OCI-LY1 (cell line): ENCODE measurements around the gene CACNA2D3.

Source experiments
- H2AFZ ChIP-seq: fragments of 200-600 bp; sonication (generic), shearing (Covaris generic); 2 replicates; pipeline ENCODE4 v1.6.0; 2014; ENCODE audit warnings: antibody characterized with exemption, mild to moderate bottlenecking, low read length
- H3F3A ChIP-seq: fragments of 200-600 bp; sonication (generic), shearing (Covaris generic); 2 replicates; pipeline ENCODE4 v1.6.0; 2014; ENCODE audit warnings: mild to moderate bottlenecking, antibody characterized with exemption, low read length, moderate library complexity; ENCODE audit not compliant: insufficient read depth
- H3K27ac ChIP-seq: fragments of 200-600 bp; sonication (generic); 2 replicates; pipeline ENCODE4 v1.5.1; 2014; ENCODE audit warnings: low read length, mixed run types, mild to moderate bottlenecking, low read depth; ENCODE audit not compliant: poor library complexity, severe bottlenecking
- H3K27me3 ChIP-seq: fragments of 200-600 bp; sonication (generic); 2 replicates; pipeline ENCODE4 v1.6.0; 2014; ENCODE audit warnings: antibody characterized with exemption, mild to moderate bottlenecking, low read length, moderate library complexity; ENCODE audit not compliant: insufficient read depth
- H3K36me3 ChIP-seq: fragments of 200-600 bp; sonication (generic); 2 replicates; pipeline ENCODE4 v1.6.1; 2014; ENCODE audit warnings: mild to moderate bottlenecking, antibody characterized with exemption, low read length, moderate library complexity, mixed read lengths; ENCODE audit not compliant: insufficient read depth
- H3K4me1 ChIP-seq: fragments of 200-600 bp; sonication (generic); 2 replicates; pipeline ENCODE4 v1.5.1; 2014; ENCODE audit warnings: mild to moderate bottlenecking, low read length, moderate library complexity; ENCODE audit not compliant: insufficient read depth, severe bottlenecking
- H3K4me2 ChIP-seq: fragments of 200-600 bp; sonication (generic), shearing (Covaris generic); 2 replicates; pipeline ENCODE4 v1.6.1; 2014; ENCODE audit warnings: low read length
- H3K4me3 ChIP-seq: fragments of 200-600 bp; sonication (generic); 2 replicates; pipeline ENCODE4 v1.5.1; 2014; ENCODE audit warnings: low read length, low read depth, mild to moderate bottlenecking, mixed read lengths; ENCODE audit not compliant: poor library complexity, severe bottlenecking
- H3K79me2 ChIP-seq: fragments of 200-600 bp; shearing (Covaris generic); 2 replicates; pipeline ENCODE4 v1.6.1; 2016; ENCODE audit warnings: mixed run types, low read length, mixed read lengths; ENCODE audit not compliant: insufficient read depth
- H3K9ac ChIP-seq: fragments of 200-600 bp; sonication (generic), shearing (Covaris generic); 2 replicates; pipeline ENCODE4 v1.6.1; 2014; ENCODE audit warnings: mild to moderate bottlenecking, low read length, mixed read lengths
- H3K9me2 ChIP-seq: fragments of 200-600 bp; sonication (generic), shearing (Covaris generic); 2 replicates; pipeline ENCODE4 v1.6.1; 2014; ENCODE audit warnings: low read depth, mild to moderate bottlenecking, low read length, mixed read lengths
- H3K9me3 ChIP-seq: fragments of 200-600 bp; shearing (Covaris generic); 2 replicates; pipeline ENCODE4 v1.6.1; 2014; ENCODE audit warnings: low read length, mixed read lengths
- H4K20me1 ChIP-seq: fragments of 200-600 bp; sonication (generic), shearing (Covaris generic); 2 replicates; pipeline ENCODE4 v1.6.0; 2016; ENCODE audit warnings: mild to moderate bottlenecking, low read length; ENCODE audit not compliant: insufficient read depth
- EZH2 ChIP-seq: fragments of 200-600 bp; sonication (generic), shearing (Covaris generic); IDR thresholded peaks from 2 replicates; pipeline ENCODE4 v1.8.0; 2017; ENCODE audit warnings: borderline replicate concordance, mixed run types, mild to moderate bottlenecking, antibody characterized with exemption, low read length, moderate library complexity, mixed read lengths
- TF ChIP-seq, protein P1 (sequence below): fragments of 200-600 bp; sonication (generic), shearing (Covaris generic); IDR thresholded peaks from 2 replicates; pipeline ENCODE4 v1.5.1; 2017; ENCODE audit warnings: mild to moderate bottlenecking, antibody characterized with exemption, low read length, moderate library complexity, mixed read lengths

Gene CACNA2D3

GRCh38 chr3:54719914-54720313 lies 597.6 kb downstream of the CACNA2D3 start:
- Histone ChIP-seq H3K36me3 (no peaks in the 10 kb centered on the region), H3K9me2 (no peaks in the 10 kb centered on the region), H3F3A (no peaks in the 10 kb centered on the region), H3K4me2 (no peak overlapping the region), H3K4me1 (no peaks in the 10 kb centered on the region), H3K27me3 (no peaks in the 10 kb centered on the region), H3K79me2 (no peaks in the 10 kb centered on the region), H3K27ac (no peak overlapping the region), H3K9me3 (no peaks in the 10 kb centered on the region), H3K9ac (no peak overlapping the region), H4K20me1 (no peaks in the 10 kb centered on the region), H2AFZ (no peak overlapping the region), H3K4me3 (no peak overlapping the region)
- TF ChIP-seq EZH2 = no peak
- TF ChIP-seq, protein P1, sequence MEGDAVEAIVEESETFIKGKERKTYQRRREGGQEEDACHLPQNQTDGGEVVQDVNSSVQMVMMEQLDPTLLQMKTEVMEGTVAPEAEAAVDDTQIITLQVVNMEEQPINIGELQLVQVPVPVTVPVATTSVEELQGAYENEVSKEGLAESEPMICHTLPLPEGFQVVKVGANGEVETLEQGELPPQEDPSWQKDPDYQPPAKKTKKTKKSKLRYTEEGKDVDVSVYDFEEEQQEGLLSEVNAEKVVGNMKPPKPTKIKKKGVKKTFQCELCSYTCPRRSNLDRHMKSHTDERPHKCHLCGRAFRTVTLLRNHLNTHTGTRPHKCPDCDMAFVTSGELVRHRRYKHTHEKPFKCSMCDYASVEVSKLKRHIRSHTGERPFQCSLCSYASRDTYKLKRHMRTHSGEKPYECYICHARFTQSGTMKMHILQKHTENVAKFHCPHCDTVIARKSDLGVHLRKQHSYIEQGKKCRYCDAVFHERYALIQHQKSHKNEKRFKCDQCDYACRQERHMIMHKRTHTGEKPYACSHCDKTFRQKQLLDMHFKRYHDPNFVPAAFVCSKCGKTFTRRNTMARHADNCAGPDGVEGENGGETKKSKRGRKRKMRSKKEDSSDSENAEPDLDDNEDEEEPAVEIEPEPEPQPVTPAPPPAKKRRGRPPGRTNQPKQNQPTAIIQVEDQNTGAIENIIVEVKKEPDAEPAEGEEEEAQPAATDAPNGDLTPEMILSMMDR = no peak

DNA sequence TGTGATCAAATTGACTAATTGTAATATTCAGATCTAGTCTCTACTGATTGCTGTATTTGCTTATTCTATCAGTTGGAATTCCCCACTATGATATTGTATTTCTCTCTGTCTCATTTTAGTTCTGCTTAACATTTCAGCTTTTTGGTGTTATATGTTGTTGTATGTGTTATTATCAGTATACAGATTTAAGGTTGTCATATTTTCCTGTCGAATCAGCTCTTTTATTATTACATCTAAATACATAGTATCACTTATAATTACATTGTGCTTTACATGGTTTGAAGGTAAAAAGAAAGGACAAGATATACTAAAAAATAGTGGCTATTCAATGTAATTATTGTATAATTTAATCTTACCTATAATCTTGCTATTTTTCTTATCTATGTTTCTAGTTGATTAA lies 598.3 kb downstream of the CACNA2D3 start:
- TF ChIP-seq, protein P1 = no peak
- no peak for TF ChIP-seq EZH2
- no peak overlapping the region for H3K4me2 ChIP-seq
- H3K27ac ChIP-seq = no peak overlapping the region
- no peaks in the 10 kb centered on the region for H4K20me1 ChIP-seq
- H3K79me2 ChIP-seq = no peaks in the 10 kb centered on the region
- no peak overlapping the region for H3K4me3 ChIP-seq
- no peaks in the 10 kb centered on the region for H3K27me3 ChIP-seq
- no peaks in the 10 kb centered on the region for H3F3A ChIP-seq
- no peak overlapping the region for H2AFZ ChIP-seq
- H3K9me2 ChIP-seq = no peaks in the 10 kb centered on the region
- H3K36me3 ChIP-seq = no peaks in the 10 kb centered on the region
- H3K9ac ChIP-seq = no peak overlapping the region
- no peaks in the 10 kb centered on the region for H3K9me3 ChIP-seq
- H3K4me1 ChIP-seq = no peaks in the 10 kb centered on the region

DNA sequence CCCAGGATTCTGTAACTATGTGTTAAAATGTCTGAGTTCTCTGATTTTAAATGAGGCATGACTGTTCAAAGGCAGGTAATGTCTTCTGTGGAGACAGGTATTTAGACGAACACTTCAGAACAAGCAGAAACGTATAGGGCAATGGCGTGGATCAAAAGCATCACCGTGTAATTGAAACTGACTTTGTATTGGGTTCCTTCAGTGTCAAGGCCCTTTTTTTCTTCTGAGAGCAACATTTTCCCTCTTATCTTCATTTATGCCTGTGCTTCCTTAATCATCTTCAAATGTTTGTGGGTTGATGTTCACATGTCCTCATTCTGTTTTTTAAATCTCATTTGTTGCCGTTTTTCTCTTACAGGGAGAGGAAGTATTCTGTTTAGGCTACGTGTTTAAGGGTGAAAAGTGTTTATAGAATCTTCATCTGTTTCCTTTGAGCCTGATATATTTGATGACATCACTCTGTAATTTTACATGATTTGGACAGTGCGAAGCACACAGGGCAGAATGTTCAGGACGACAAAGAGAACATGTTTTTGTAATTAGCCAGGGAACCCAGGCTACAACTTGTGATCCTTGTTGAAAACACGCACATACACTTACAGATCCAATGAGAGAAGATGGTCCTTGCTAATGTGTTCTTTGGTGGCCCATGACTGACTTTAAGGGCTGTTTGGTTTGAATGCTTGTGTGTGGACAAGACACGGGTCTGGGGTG lies 609.5 kb downstream of the CACNA2D3 start:
- Histone ChIP-seq H3F3A (no peaks in the 10 kb centered on the region), H3K4me1 (no peaks in the 10 kb centered on the region), H3K9me2 (no peaks in the 10 kb centered on the region), H3K4me2 (no peak overlapping the region), H3K79me2 (no peaks in the 10 kb centered on the region), H3K27ac (no peak overlapping the region), H3K9ac (no peak overlapping the region), H3K4me3 (no peak overlapping the region), H2AFZ (no peak overlapping the region), H4K20me1 (no peaks in the 10 kb centered on the region), H3K9me3 (no peaks in the 10 kb centered on the region), H3K36me3 (no peaks in the 10 kb centered on the region), H3K27me3 (no peaks in the 10 kb centered on the region)
- TF ChIP-seq EZH2 = no peak
- TF ChIP-seq, protein P1 = no peak
